NCI-H2081 (cell line): ENCODE measurements around the gene PDE4D.

ENCODE experiments used
- DNase-seq, 2 experiments: peaks; one replicate each; lab custom pipeline; 2025; lab: John Stamatoyannopoulos, UW

The PDE4D gene

DNA sequence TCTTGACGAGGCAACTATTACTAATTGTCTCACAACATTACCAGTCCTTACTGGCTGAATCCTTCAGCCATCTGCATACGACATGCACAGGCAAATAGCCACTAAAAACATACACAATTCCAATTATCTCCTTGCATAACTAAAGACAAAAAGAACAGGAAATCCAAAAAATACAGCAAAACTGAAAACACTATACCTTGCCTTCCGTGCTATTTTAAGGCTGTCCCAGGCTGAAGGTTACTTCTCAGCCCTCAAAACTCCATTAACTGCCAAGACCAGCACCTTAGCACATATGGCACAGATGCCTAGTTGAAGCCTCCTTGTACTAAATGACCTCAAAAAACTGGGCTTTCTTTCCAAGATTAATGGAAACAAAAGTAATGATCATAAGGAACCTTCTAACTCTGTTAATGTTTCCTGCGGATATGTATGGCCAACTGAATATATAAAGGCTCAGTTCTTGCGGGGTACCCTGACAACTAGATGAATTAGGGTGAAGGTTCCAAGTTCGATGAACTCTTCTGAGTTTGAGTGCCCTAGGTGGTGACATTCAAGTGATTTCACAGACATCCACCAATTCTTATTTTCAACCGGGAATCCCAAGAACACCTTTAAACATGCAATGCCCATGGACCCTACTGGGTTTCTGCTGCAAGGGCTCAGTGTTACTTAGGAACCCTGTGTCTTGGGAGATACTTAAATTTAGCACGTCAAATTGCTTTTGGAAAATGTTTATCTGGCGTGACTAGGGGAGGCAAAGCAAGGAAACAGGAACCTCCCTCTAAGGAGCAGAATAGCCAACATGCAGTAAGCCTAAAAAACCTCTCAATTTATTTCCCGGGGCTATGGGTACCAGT lies 855.4 kb downstream of the PDE4D start:
- no peak for DNase-seq

DNA sequence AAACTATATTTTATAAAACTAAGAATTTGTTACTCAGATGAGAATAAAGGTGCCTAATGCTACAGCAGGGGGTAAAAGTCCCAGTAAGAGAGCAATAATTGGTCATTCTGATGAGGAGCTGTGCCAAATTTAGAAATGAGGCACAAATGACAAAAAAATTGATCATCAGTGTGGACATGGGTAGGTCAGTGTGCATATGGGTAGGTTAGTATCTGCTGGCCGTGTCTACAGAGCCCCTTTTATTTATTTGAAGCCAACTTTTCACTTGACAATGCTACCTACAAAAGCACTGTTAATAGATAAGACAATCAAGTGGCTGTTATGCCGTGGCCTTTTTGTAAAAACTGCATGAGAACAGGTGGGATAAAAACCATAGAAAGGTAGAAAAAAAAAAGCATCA lies 856.1 kb downstream of the PDE4D start:
- no peak for DNase-seq

DNA sequence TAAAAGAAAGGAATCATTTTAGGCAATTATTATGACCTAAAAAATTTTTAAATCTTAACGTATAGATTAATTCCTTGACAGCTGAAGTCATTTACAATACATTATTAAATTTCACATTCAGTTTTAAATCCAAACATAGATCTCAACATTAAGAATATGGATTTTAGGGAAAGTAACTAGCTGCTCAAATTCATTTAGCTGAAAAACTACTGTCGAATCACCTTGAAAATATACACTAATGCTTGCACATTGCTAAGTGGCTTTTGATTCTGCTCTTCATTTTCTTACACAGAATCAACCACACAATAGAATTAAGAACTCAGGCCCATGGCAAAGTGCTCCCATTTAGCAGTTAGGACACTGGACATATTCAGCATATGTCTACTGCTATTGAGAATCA lies 856.5 kb downstream of the PDE4D start:
- no peak for DNase-seq

DNA sequence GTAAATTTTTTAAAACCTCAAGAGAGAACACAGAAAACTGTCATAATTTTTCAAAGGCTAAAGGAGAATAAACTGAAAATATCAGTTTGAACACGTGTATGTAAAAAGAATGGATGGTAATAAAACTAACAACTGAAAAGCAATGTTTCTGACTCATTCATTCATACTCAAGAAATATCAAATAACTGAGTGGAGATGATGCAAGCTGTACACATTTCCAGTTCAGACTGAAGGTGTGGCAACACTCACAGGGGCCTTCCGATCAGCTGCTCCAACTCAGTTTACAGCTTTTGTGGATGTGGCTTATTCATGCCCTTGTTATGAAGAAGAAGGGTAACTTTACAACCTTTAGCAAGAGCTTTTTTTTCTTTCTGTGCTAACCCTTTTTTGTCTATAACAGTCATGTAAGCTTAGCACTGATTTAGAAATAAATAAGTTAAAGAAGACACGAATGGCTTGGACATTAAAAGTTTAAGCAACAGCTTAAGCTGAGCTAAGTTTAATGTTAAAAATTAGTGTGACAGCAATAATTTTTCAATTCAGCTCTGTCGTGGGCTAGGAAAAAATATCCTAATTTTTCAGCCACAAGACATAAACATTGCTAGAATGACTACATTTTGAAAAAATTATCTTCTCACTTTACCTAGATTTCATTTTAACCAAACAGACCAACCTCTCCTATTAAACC lies 857.1 kb downstream of the PDE4D start:
- DNase-seq = no peak

DNA sequence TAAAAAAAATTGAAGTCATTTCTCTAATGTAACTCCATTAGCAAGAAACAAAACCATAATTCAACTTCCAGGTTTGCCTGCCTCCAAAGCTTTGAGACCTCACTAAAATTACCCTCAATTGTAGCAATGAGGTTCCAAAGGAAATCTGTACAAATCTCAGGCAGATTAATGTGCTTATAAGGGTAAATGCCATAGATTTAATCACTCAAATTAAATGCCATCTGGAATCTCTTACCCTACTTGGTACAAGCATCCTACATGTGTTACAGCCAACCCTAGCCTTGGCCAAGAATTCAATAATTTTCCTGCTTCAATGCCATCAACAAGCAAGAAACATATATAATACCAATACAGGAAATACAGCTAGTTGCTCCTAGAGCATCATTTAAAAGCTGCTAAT lies 857.8 kb downstream of the PDE4D start:
- DNase-seq = no peak

DNA sequence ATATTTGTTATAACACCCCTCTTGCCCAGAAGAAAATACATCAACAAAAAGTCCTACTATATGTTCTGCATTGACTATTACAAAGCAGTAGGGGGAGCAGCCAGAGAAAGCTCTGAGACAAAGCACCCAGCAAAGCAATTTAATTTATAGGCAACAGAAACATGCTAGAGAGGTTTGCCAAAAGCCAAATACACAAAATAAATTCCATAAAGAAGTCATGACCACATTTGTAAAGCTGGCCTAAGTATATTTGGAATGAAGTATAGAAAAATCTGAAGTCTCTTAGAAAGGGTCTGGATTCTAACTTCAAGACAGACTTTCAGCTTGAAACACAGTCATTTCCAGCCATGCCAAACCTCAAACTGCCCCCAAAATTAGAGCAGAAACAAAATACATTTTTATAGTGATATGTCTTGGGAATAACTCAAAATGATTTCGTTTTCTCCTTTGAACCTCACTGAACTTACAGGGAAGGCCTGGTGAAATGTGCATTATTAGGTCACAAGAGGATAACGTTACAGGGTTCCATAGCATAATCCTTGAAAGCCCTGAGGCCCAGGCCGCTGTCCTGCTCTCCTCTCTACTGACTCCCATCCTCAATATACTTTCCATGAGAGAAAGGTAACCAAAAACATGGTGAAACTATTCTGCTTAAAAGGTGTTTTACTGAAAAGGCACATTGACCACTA lies 858.9 kb downstream of the PDE4D start:
- peak in 1 of 2 experiments; percentile 19 for DNase-seq

DNA sequence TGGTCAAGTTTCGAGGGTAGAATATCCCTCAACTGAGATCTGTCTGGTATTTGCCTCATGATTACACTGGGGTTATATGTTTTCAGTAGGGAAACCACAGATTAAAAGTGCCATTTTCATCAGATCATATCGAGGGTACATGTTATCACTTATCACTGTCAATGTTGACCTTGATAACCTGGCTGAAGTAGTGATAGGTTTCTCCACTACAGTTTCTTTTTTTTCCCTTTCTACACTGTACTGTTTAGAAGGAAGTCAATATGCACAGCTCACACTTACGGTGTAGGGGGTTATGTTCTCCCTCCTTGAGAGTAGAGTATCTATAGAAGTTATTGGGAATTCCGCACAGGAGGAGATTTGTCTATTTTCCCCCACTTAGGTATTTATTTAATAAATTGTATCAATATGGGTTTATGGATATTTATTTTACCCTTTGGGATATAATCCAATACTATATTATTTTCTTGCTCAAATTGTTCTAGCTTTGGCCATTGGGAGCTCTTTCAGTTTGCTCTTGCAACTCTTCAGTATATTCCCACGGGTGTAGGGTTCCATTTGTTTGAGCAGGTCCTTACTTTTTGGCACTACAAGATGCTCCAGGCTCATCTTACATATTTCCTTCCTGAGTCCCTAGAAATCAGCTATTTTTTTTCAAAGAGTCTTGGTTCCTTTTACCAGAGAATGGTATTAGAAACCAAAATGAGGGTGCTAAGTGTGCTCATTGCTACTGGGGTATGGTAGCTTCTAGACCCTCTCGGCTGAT lies 866.2 kb downstream of the PDE4D start:
- no peak for DNase-seq

DNA sequence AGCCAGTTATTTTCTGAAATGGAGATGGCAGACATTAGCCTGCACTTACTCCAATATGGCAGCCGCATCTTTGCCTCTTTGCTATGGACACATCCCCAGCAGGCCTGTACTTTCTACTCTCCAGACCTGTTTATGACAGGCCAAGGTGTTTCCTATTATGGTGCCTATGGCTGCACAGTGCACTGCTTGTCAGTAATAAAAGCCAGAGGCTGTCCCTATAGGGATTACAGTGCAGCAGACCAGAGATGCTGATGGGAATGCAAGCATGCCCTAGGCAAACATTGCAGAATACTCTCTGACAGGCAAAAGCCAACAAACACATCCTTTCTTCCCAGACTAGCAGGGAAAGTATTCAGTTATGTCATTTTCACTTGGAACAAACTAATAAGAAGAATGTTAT lies 867.8 kb downstream of the PDE4D start:
- no peak for DNase-seq

DNA sequence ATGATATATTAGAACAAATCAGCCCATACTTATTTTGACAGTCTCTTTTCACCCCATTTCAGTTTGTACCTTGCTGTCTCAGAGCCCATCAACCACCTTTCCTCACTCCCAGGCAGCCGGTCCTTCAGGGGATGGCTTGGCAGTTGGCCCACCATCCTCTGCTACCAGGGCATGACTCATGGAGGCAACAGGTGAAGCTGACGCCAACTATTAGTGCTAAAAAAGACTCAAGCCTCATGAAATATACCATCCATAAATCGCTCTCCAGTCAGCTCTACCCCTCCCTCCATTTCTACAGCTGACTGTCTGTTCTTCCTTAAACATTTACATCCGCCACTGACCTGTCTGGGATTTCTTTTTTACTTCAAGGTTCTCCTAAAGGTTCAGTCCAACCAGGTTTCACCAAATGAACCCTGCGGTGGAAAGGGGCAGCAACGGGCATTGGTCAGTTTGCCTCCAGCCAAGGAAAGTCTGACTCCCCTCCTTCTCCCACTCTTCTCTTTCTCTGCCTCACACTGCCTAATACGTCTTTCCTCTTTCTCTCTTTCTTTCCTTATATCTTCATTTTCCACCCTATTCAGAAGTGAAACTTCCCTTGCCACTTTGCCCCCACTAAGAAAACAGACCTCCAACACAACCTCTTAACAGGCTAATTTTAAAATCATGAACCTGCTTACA lies 871.5 kb downstream of the PDE4D start:
- DNase-seq = peak in 1 of 2 experiments; percentile 43

DNA sequence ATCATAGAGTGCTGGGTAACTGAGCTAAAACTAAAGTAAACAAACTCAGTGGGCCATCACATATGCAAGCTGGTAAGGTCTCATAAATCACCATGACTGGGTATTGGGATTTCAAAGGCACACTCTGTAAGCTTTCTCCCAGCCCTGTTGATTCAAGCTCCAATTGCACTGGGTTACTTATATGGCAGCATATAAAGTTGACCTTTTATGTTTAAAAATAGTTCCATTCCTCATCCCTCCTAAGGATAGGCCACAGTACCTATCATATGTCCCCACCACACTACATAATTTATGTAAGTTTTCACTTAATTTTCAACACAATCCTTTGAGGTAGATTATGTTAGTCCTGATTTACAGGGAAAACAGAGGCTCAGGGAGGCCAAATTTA lies 872.2 kb downstream of the PDE4D start:
- DNase-seq = peak; percentile 47 to 81

DNA sequence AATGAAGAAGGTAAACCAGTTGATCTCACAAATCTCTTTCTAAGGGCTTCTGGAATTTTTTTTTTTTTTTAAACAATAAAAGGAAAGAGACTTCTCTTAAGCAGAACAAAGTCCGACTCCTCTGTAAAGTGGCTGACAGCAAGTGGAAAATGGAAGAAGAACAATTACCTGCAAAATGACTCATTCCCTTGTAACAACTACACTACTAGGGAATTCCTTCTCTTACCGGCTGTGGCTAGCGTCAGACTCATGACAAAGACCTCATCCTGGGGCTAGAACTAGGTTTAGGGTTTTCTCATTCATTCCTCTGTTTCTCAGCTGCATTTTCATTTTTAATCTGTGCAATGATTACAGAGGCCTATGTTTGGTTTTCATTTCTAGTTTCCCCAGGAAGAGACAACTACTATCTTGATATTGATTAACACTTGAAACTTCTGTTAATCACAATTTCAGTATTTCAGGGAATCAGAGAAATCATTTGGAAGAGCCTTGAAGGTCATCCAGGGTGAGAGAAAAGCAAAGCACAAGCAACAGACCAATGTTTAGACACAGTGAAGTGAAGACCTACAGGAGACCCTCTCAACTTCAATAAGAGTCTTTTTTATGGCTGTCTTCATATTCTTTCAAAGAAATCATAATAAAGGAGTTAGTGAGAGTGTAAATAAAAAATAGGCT lies 872.8 kb downstream of the PDE4D start:
- DNase-seq = no peak

DNA sequence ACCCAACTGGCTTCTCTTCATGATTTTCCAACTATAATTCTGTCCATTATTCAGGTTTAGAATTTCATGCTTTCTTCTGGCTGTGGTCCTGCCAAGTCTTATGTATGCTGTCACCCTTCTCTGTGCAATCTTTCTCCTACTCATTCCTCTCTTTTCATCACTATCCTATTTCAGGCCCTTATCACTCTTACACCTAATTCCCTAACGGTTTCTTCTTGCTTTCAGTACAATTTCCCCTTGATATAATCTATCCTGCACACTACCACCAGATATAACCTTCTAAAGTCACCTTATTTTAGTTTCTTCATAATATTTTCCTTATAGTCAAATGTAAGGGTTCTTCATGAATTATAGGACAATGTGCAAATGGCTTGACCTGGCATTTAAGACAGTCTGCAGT lies 874.4 kb downstream of the PDE4D start:
- DNase-seq = no peak

DNA sequence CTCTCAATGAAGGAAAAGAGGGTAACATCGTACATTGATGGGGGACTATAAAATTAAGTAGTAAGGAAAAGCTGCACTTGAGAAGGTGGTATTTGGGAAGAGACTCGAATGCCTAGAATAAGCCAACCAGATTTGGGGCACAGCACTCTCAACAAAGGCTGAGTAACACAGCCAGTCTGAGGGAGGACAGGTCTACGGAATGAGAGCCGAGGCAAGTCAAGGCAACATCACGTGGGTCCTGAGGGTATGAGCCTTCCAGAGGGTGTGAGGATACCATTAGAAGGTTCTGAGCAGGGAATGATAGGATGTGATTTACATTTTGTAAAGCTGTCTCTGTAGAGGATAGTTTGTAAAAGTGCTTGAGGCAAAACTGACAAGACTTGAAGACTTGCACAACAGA lies 876.6 kb downstream of the PDE4D start:
- DNase-seq = no peak

DNA sequence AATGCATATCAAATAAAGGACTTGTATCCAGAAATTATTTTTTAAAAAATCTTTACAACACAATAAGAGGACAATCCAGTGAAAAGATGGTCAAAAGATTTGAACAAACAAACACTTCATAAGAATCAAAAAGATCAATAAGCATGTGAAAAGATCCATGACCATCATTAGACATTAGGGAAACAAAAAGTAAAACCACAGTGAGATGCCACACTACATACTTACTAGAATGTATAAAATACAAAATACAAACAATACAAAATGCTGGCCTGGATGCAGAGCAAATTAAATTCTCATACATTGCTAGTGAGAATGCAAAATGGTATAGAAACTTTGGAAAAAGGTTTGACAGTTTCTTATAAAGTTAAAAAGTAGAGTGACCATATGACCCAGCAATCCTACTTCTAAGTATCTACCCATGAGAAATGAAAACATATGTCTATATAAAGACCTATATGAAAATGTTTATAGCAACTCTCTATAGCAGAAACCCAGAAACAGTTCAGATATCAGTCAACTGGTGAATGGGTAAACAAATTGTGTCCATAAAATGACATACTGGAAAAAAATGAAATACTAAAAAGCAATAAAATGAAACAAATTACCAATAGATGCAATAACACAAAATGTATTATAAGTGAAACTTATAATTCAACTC lies 884.6 kb downstream of the PDE4D start:
- DNase-seq = no peak

DNA sequence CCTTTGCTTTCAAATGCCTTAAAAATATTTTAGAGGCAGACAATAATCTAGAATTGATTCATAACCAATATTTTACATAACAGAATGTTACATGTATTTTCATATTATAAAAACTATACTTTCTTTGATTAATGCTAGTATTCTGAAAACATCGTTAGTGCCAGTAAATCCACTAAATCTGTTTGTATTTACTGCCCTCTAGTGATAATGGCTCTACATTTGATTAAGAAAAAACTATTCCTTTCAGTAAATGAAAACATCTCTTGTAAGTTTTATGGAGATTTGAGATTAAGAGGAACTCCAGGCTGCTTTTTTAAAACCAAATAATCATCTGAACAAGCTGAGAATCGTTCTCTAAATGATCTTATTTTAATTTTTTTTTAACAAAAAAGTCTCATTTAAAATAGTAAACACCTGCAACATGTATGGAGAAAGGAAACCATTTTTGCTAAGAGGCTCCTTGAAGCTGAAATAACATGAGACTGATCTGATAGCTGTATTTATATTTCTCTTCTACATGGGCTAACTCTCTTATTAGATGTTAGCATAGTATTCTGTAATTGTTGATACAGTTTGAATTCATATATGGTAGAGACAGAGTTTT lies 886.0 kb downstream of the PDE4D start:
- no peak for DNase-seq

DNA sequence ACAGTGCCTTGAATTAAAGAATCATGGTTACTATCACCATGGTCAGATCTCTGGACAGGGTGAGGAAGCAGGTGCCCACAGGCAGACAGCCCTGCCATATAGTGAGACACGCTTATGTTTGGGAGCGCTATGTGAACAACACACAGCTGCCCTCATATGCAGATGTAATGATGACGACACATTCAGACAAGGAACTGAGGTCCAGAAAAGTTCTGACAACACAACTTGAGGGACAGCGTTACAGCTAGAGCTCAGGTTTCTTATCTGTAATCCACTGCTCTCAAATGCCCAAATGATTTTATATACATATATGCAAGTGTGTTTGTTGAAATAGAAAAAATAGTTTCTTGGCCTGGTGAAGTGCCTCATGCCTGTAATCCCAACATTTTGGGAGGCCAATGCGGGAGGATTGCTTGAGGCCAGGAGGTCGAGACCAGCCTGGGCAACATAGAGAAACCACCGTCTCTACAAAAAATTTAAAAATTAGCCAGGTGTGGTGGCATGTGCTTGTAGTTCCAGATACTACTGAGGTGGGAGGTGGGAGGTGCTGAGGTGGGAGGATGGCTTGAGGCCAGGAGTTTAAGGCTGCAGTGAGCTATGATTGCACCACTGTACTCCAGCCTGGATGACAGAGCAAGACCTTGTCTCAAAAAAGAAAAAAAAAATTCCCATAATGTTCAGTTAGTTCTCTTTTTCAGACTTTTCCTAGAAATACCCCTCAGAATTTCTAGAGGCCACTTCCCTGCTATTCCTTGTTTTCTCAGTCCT lies 887.4 kb downstream of the PDE4D start:
- no peak for DNase-seq

DNA sequence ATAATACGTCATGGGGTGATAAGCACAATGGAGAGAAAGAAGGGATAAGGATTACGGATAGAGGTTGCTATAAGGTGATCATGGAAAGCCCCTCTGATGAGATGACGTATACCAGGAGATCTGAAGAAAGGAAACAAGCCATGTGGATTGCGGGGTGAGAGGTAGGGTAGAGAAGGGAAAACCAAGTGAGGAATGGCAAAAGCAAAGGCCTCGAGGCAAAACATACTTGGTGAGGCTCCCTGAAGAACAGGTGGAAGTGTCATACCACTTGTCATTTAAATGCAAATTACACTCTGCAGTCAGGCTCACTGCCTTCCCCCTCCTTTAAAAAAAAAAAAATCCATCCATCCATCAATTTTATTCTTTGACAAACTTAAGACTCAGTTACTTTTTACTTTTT lies 889.9 kb downstream of the PDE4D start:
- no peak for DNase-seq

DNA sequence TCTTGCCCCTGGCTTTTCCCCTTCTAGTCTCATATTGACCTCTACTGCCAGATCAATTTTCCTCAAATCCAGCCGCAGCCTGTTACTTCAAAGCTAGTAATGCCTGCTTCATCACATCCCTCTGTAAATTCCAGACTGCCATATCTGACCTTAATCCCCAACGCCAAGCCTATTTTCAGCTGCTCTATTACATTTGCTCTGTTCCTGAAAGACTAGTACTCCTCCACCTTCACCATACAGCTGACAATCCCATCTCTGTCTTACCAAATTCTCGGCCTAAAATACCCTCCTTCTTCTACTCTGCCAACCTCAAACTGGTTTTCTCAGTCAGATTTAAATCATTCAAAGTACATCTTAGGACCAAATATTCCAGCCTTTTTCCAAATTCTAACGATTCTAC lies 890.4 kb downstream of the PDE4D start:
- DNase-seq = no peak

DNA sequence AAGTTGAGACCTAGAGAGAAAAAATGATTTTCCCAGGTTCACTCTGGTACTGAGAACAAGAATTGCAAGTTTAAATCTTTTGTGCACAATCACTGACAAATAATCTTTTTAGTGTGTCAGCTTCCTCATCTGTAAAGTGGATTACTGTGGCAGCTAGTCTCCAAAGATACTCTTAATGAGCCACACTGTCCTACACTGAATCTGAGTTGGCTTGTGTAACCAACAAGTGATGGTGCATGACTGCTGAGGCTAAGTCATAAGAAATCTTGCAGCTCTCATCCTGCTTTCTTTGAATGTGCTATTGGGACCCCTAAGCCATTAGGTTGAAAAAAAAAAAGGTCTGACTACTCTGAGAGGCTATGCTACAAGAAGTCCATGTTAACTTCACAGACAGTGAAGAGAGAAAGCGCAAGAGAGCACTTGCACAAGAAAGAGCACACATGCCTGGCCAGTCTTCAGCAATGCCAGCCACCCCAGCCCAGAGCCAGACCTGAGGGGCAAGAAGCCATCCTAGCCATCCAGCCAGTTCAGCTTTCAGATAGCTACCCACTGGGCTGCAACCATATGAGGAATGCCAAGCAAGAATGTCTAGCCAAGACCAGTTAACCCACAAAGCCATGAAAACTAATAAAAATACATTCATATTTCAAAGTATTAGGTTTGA lies 891.2 kb downstream of the PDE4D start:
- DNase-seq = no peak
